ENCODE data around the gene PTCD1.

- TF ChIP-seq CTCF (IDR thresholded peaks at IDR 0.05; ENCODE audit: borderline replicate concordance, extremely low read depth, low read length, poor library complexity, severe bottlenecking) (no peak), EZH2 (IDR thresholded peaks at IDR 0.05; ENCODE audit: borderline replicate concordance, low read depth, low read length, severe bottlenecking) (no peak)
Observed at GRCh38 chr7:99395616-99396327, 42.8 kb downstream of the PTCD1 start.

Measured in DND-41 (cell line).